Astrocyte of the cerebellum (primary cell): ENCODE measurements around the gene EMID1.
A peak's percentile ranks its signal among the peaks of the same experiment; 100 is the strongest.

Experiments used
- DNase-seq: peaks from one replicate; pipeline ENCODE4 v3.0.0-alpha.2; 2011; ENCODE audit warnings: low read depth
- H3K4me3 ChIP-seq: 2 replicates; pipeline ENCODE4 v1.5.1; 2011; ENCODE audit warnings: mild to moderate bottlenecking, low read depth, low read length, moderate library complexity
- CTCF ChIP-seq: IDR thresholded peaks from 2 replicates; pipeline ENCODE4 v1.5.1; 2012; ENCODE audit warnings: low read length, low read depth, moderate library complexity, mild to moderate bottlenecking; ENCODE audit errors: missing control alignments
- in situ Hi-C: cut with HindIII; loops from 2 replicates; pipeline ENCODE4 v1.10.0; 2017; ENCODE audit warnings: low sequenced_read_pairs

Gene EMID1

GRCh38 chr22:29204455-29205183 lies 1.1 kb upstream of the EMID1 start:
- no peak overlapping the region for H3K4me3 ChIP-seq
- in situ Hi-C loops: loop anchor here (5.0 kb wide), 1 partner anchor 92 kb away; no protein-coding TSS in a partner anchor
- no peak for TF ChIP-seq CTCF
- no peak for DNase-seq

- in situ Hi-C loops: loop anchor here (5.0 kb wide), 1 partner anchor 93 kb away; no protein-coding TSS in a partner anchor
- peak overlapping the region; percentile 47 for H3K4me3 ChIP-seq
- DNase-seq: no peak
- no peak for TF ChIP-seq CTCF
Observed at GRCh38 chr22:29205252-29205593, 473 bp upstream of the EMID1 start.

GRCh38 chr22:29206372-29207242 lies 911 bp downstream of the EMID1 start:
- in situ Hi-C loops: loop anchor here (5.0 kb wide), 1 partner anchor 94 kb away; no protein-coding TSS in a partner anchor

GRCh38 chr22:29207243-29207550 lies 1.5 kb downstream of the EMID1 start:
- in situ Hi-C loops: loop anchor here (5.0 kb wide), 1 partner anchor 95 kb away; no protein-coding TSS in a partner anchor
- no peak for TF ChIP-seq CTCF

More at GRCh38 chr22:29206372-29207242, 911 bp downstream of the EMID1 start:
- no peak for TF ChIP-seq CTCF
- no peak for DNase-seq
- H3K4me3 ChIP-seq: peak overlapping the region; percentile 47

GRCh38 chr22:29207562-29208501 lies 2.1 kb downstream of the EMID1 start:
- H3K4me3 ChIP-seq: no peak overlapping the region
- no peak for TF ChIP-seq CTCF
- in situ Hi-C loops: loop anchor here (5.0 kb wide), 1 partner anchor 96 kb away; no protein-coding TSS in a partner anchor
- no peak for DNase-seq

More at GRCh38 chr22:29207243-29207550, 1.5 kb downstream of the EMID1 start:
- DNase-seq: no peak
- no peak overlapping the region for H3K4me3 ChIP-seq

- TF ChIP-seq CTCF: peak; percentile 22
- in situ Hi-C loops: loop anchor here (5.0 kb wide), 1 partner anchor 96 kb away; no protein-coding TSS in a partner anchor
Observed at GRCh38 chr22:29208502-29208862, 2.8 kb downstream of the EMID1 start.

More at GRCh38 chr22:29208502-29208862, 2.8 kb downstream of the EMID1 start:
- H3K4me3 ChIP-seq: no peak overlapping the region
- no peak for DNase-seq
